Measurements from ENCODE around the gene TNIP1.

Gene TNIP1

DNA sequence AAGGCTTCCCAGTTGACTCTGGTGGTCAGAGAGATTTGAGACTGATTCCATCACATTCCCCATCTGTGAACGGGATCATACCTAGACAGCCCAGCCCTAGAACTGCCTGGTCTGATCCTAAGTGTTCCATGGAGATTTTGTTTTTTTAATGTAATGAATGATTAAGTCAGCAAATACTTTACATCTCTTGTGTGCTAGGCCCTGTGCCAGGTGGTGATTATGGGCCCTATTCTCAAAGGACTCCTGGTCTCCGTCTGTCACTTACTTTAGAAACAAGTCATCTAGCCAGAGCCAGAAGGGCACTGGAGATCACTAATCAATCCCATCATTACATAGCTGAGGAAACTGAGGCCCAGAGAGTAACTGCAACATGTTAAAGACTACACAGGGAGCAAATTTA lies 61.5 kb downstream of the TNIP1 start:
- no peak for DNase-seq (ENCODE audit: low read depth)
- TF ChIP-seq, protein P1, sequence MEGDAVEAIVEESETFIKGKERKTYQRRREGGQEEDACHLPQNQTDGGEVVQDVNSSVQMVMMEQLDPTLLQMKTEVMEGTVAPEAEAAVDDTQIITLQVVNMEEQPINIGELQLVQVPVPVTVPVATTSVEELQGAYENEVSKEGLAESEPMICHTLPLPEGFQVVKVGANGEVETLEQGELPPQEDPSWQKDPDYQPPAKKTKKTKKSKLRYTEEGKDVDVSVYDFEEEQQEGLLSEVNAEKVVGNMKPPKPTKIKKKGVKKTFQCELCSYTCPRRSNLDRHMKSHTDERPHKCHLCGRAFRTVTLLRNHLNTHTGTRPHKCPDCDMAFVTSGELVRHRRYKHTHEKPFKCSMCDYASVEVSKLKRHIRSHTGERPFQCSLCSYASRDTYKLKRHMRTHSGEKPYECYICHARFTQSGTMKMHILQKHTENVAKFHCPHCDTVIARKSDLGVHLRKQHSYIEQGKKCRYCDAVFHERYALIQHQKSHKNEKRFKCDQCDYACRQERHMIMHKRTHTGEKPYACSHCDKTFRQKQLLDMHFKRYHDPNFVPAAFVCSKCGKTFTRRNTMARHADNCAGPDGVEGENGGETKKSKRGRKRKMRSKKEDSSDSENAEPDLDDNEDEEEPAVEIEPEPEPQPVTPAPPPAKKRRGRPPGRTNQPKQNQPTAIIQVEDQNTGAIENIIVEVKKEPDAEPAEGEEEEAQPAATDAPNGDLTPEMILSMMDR (IDR thresholded peaks at IDR 0.05; ENCODE audit: insufficient read depth, low read depth, low read length, missing control alignments) = no peak
- H3K4me3 ChIP-seq (ENCODE audit: low read length) = no peak overlapping the region

DNA sequence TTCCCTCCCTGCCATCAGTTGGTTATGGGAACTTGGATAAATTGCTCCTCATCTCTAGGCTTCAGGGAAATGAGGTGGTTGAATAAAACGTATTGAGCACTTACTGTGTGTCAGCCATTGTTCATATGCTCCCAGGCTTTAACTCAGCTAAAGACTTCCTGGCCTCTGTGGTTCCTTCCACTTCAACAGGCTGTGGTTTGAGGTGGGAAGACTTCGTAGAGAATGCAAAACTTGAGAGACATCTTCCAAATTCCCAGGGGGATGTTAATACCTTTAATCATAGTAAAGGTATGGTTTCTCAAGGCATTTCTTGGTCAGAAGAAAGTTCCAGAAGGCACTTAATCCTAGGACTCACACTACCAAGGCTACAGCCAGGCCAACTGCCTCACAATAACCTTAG lies 62.0 kb downstream of the TNIP1 start:
- H3K4me3 ChIP-seq (ENCODE audit: low read length) = no peak overlapping the region
- TF ChIP-seq, protein P1 (IDR thresholded peaks at IDR 0.05; ENCODE audit: insufficient read depth, low read depth, low read length, missing control alignments) = no peak
- no peak for DNase-seq (ENCODE audit: low read depth)

DNA sequence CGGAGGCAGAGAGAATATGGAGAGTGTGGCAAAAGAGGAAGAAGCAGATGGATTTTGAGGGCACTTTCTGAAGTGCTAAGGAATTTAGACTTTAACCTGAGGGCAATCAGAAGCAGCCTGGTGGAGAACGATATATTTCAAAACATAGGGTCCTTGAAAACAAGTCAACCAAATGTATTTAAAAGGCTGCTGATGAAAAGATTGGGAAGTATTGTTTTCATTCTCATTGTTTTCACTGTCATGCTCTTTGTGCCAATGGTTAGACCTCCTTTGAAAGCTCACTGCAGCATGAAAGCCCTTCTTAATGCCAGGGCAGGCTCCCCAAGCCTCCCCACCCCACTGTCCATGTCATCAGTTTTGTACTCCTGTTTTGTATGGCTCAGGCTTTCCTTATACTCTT lies 62.9 kb downstream of the TNIP1 start:
- H3K4me3 ChIP-seq (ENCODE audit: low read length) = no peak overlapping the region
- TF ChIP-seq, protein P1 (IDR thresholded peaks at IDR 0.05; ENCODE audit: insufficient read depth, low read depth, low read length, missing control alignments) = no peak
- no peak for DNase-seq (ENCODE audit: low read depth)

DNA sequence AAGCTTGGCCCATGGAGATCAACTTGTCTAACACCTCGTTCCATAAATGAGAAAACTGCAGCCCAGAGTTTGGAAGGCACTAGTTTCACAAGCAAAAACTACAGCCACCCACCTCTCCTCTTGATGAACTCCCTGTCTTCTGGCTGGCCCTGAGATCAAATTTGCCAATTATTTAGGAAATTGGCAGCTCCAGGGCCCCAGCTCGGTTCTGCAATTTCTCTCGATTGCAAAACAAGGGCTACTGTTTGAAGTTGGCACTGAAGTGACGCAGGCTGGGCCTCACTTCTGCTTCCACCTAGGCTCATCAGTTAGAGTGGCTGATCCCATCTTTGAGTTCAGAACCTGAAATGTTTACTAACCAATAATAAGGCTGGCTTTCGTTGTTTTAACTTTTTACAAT lies 64.1 kb downstream of the TNIP1 start:
- TF ChIP-seq, protein P1 (IDR thresholded peaks at IDR 0.05; ENCODE audit: insufficient read depth, low read depth, low read length, missing control alignments) = no peak
- DNase-seq (ENCODE audit: low read depth) = no peak
- H3K4me3 ChIP-seq (ENCODE audit: low read length) = no peak overlapping the region

DNA sequence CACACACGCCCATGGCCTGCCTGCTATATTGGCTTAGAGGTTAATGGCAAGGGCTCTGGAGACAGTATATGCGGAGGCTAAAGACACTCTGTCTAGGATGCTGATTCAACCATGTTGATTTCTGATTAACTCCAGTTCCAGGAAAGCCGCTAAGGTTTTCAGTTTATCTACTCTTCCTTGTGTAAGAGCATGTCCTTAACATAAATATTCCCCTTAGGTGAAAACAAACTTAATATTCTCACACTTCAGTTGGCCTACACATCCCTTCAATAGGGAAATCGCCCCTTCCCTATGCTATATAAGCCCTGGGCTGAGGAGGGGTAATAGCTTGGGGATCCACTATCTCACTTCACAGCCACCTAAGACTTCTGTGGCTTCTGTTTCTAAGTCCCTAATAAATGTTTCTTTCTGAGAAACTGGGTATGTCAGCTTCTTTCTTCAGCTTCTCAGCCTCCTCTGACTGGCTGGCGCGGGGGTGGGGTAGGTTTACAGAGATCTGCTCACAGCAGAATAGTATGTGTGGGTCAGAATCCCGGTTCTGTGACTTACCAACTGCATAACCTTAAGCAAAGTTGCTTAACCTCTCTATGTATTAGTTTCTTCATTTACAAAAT lies 64.8 kb downstream of the TNIP1 start:
- TF ChIP-seq, protein P1 (IDR thresholded peaks at IDR 0.05; ENCODE audit: insufficient read depth, low read depth, low read length, missing control alignments) = no peak
- H3K4me3 ChIP-seq (ENCODE audit: low read length) = no peak overlapping the region
- no peak for DNase-seq (ENCODE audit: low read depth)

DNA sequence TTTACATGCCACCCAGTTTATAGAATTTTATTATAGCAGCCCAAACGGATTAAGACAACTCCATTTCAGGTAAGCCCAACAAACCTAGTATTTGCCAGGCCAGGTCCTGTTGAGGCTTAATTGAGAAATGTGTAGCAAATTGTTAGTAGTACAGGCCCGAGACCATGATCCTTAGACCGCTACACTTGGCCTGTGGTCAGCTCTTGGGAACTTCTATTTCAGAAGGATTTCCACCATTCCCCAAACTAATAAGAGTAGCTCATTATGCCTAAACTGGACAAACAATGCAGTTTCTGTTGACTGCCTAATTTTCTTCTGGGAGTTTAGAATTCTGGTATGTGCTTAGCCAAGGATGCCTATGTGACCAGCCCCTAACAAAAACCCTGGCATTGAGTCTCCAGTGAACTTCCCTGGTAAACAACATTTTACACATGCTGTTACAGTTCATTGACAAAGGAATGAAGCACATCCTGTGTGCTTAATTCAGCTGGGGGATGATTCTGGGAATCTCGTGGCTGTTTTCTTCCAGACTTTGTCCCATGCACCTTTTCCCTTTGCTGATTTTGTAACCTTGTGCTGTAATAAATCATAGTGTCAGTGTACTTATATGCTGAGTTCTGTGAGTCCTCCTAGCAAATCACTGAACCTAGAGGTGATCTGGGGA lies 66.0 kb downstream of the TNIP1 start:
- DNase-seq (ENCODE audit: low read depth) = no peak
- TF ChIP-seq, protein P1 (IDR thresholded peaks at IDR 0.05; ENCODE audit: insufficient read depth, low read depth, low read length, missing control alignments) = no peak
- H3K4me3 ChIP-seq (ENCODE audit: low read length) = no peak overlapping the region

DNA sequence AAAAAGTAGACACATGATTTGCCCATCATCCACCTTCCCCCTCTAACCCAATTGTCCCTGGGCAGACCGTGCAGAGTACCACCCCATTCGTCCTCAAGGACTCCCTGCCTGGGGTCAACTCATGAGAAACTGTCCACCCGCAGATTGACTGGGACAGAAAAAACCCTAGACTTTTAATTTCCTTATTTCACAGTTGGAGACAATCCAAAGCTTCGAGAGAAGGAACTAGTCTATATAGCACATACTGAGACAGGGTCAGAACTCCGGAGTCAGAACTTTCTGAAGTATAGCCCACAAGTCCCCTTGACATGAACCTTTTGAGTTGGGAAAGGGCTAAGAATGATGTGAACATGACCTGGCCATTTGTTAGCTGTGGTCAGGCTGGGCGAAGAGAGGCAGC lies 68.0 kb downstream of the TNIP1 start:
- no peak overlapping the region for H3K4me3 ChIP-seq (ENCODE audit: low read length)
- TF ChIP-seq, protein P1 (IDR thresholded peaks at IDR 0.05; ENCODE audit: insufficient read depth, low read depth, low read length, missing control alignments) = no peak
- DNase-seq (ENCODE audit: low read depth) = no peak

Measured in epithelial cell of esophagus (primary cell).